Stimulated activated CD8-positive, alpha-beta memory T cell treated with anti-CD3 and anti-CD28 coated beads, Interleukin-7, amount 100 ng/mL, for 24 hours (primary cell): ENCODE measurements around the gene PLAAT4.
"Not testable (repeated sequence)": the region's sequence is repeated elsewhere in the genome, so short reads cannot be mapped to it uniquely, and the experiment has no call there.

Source experiments
- DNase-seq: peaks from one replicate; pipeline ENCODE4 v3.0.0-alpha.2; 2020; ENCODE audit warnings: low read depth

The PLAAT4 gene

DNA sequence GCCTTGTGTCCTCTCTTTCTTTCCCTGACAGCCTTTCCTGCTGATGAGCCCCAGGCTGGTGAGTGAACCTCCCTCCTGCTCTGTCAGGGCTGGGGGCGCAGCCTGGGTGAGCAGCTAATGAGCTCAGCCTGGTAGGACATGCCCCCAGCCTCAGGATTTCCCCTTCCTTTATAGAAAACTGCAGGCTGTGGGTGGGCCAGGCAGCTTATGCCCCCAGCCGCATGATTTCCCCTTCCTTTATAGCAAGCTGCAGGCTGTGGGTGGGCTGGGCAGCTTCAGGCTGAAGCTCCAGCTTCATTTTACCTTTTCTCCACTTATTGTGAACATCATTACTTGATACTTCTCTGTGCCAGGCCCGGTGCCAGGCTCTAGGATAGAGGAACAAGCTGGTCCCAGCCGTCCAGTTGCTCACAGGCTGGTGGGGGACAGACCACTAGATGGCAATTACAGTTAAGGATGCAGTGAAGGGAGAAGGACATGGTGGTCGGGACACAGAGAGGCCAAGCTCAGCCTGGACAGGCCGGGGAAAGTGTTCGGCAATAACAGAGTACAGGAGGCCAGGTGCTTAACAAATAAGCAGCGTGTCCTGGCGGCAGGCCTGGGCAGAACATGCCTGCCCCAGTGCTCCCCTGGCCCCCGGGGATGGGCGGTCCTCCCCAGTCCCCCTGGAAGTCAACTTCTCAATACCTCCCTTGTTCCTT, 25.4 kb upstream of the PLAAT4 start:
- no peak for DNase-seq

DNA sequence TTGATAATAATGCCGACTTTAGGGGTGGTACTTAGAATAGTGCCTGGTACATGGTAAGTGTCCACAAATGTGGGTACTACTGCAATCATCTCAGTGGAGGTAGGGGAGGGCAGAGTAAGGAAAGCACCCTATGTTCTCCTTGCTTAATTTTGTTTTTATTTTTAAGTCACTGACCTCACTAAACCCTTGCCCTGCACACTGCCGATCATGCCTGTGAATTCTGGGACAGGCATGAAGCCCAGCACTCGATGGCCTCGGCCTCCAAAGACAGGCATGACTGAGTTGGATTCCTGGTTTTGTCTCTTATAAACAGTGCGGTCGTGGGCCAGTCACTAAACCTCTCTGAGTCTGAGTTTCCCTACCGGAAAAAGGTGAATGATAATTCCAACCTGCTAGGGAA, 23.8 kb upstream of the PLAAT4 start:
- DNase-seq = no peak

DNA sequence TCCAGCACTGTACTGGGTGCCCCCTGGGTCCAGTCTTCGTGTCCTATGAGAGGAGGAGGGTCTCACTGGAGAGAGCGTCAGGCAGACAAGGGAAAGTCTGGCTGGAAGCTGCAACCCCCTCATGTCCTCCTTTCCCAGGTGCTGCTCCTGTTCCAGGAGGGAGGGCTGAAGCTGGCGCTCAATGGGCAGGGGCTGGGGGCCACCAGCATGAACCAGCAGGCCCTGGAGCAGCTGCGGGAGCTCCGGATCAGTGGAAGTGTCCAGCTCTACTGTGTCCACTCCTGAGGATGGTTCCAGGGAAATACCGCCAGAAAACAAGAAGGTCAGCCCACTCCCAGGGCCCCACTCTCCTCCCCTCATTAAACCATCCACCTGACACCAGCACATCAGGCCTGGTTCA, 20.5 kb upstream of the PLAAT4 start:
- no peak for DNase-seq

DNA sequence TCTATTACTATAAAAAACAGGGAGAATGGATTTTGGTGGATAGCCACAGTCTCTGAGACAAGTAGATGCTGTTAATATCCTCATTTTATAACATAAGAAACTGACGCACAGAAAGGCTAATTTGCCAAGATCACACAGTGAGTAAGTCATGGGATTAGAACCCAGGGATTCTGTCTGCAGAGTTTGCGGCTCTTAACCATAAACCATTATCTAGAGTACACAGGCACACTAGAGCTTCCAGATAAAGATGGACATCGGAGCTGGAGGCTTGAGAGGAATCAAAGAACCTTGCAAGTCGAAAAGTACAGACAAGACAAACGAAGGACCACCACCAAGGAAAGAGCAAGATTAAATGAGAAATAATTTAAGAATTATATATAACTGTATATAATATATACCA, 19.5 kb upstream of the PLAAT4 start:
- no peak for DNase-seq

DNA sequence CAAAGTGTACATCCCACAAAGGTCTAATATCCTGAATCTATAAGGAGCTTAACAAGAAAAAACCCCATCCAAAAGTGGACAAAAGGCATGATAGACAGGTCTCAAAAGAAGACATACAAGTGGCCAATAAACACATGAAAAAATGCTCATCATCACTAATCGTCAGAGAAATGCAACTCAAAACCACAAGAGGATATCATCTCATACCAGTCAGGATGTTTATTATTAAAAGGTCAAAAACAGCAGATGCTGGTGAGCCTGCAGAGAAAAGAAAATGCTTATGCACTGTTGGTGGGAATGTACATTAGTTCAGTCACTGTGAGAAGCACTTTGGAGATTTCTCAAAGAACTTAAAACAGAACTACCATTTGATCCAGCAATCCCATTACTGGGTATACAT, 18.1 kb upstream of the PLAAT4 start:
- DNase-seq = no peak

DNA sequence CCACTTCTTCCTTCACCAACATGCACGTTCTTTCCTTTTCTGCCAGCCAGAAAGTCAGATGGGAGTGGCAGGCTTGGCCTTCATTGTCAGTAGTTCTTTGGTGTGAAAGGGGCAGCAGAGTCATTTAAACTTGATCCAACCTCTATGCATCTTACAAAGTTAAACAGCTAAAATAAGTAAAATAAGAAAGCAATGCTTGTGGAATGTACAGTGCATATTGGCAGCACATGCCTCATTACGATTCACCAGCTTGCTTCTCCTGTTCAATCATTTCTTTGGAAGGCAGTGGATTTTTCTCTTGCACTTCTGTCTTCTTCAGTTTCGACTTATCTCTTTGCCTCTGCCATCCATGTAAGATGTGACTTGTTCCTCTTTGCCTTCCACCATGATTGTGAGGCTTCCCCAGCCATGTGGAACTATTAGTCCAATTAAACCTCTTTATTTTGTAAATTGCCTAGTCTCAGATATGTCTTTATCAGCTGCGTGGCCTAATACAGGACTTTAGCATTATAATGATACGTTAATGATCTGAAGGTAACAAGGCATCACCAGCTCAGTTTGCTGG, 15.9 kb upstream of the PLAAT4 start:
- no peak for DNase-seq

DNA sequence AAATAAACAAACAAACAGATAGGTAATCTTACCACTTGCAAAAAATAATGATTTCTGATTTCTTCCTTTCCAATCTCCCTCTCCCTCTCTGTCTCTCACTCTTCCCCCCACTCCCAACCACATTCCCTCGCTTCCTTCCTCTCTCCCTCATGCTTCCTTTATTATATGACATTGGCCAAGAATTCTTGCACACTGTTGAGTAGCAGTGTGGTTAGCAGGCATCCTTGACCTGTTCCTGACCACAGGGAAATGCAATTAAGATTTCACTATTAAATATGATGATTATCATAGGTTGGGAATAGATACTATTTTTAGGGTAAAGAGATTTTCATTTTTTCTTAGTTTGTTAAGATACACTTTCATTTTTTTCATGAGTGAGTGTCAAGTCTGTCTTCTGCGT, 14.7 kb upstream of the PLAAT4 start:
- DNase-seq = no peak

DNA sequence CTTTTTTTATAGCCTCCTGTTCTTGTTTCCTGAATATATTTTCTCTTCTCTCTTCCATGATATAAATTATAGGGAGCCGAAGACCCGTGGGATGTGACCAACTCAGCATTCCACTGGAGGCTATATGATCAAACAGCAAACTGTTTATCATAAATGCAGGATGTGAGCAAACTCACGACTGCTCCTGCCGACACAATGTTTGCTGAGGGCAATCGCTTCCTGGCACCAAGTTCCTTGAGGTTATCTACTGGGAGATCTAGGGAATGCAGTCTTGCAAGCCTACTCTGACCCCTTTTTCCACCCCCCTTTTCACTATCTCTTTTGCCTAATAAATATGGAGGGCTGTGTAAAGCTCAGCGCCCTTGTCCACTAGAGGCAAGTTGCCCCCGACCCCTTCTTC, 13.5 kb upstream of the PLAAT4 start:
- no peak for DNase-seq

DNA sequence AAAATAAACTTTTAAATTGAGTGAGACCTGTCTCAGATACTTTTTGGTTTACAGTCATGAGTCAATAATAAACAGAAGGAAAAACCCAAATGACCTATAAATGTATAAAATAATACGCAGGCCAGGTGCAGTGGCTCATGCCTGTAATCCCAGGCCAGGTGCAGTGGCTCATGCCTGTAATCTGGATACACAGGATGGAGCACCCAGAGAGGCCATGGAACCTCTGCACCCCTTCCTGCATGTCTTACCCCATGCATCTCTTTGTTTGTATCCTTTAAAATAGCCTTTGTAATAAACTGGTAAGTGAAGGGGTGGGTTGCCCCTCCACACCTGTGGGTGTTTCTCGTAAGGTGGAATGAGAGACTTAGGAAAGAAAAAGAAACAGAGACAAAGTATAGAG, 8.9 kb upstream of the PLAAT4 start:
- no peak for DNase-seq

DNA sequence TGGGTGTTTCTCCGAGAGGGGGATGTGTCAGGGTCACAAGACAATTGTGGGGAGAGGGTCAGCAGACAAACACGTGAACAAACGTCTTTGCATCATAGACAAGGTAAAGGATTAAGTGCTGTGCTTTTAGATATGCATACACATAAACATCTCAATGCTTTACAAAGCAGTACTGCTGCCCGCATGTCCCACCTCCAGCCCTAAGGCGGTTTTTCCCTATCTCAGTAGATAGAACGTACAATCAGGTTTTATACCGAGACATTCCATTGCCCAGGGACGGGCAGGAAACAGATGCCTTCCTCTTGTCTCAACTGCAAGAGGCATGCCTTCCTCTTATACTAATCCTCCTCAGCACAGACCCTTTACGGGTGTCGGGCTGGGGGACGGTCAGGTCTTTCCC, 8.5 kb upstream of the PLAAT4 start:
- DNase-seq = not testable (repeated sequence)

DNA sequence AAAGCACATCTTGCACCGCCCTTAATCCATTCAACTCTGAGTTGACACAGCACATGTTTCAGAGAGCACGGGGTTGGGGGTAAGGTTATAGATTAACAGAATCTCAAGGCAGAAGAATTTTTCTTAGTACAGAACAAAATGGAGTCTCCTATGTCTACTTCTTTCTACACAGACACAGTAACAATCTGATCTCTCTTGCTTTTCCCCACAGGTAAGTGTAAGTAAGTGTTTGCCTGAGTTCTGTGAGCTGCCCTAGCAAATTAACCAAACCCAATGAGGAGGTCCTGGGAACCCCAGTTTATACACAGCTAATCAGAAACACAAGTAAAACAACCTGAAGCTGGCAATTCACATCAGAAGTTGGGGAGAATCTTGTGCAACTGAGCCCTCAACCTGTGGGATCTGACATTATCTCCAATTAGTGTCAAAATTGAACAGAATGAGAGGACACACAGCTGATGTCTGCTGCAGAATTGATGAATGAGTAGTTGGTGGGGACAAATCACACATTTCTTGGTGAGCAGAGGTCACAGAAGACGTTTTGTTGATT, 7.8 kb upstream of the PLAAT4 start:
- not testable (repeated sequence) for DNase-seq

DNA sequence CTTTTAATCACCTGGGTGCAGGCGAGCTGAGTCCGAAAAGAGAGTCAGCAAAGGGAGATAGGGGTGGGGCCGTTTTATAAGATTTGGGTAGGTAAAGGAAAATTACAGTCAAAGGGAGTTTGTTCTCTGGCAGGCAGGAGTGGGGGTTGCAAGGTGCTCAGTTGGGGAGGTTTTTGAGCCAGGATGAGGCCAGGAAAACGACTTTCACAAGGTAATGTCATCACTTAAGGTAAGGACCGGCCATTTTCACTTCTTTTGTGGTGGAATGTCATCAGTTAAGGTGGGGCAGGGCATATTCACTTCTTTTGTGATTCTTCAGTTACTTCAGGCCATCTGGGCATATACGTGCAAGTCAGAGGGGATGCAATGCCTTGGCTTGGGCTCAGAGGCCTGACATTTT, 7.2 kb upstream of the PLAAT4 start:
- DNase-seq = not testable (repeated sequence)

DNA sequence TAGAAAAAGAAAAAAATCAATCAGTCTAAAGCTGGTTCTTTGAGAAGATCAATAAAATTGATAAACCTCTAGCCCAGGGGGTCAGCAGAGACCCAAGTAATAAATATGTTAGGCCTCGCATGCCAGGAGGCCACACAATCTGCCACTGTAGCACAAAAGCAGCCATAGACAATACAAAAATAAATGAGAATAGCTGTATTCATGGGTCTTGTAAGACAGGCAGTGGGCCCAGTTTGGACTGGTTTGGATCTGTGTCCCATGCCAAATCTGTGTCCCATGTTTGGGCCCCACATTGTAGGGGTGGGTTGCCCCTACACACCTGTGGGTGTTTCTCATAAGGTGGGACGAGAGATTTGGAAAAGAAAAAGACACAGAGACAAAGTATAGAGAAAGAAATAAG, 6.6 kb upstream of the PLAAT4 start:
- no peak for DNase-seq

DNA sequence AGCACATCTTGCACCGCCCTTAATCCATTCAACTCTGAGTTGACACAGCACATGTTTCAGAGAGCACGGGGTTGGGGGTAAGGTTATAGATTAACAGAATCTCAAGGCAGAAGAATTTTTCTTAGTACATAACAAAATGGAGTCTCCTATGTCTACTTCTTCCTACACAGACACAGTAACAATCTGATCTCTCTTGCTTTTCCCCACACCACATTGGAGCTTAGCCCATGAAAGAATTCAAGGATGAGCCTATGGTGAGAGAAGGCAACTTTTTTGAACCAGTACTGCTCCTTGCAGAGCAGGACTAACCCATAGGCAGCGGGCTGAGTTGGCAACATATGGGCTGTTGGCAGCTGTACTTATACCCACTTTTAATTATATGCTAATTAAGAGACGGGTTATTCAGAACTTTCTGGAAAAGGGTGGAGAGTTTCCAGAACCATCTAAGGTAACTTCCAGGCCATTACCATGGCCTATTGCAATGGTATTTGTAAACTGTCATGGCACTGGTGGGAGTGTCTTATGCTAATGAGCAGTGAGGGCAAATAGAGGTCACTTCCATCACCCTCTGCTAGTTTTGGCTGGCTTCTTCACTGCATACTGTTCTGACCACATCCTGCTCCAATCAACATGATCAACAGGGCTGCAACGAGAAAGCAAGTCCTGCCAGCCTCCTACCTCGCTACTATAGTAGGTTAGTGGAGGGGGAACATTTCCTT, 5.4 kb upstream of the PLAAT4 start:
- DNase-seq = not testable (repeated sequence)

DNA sequence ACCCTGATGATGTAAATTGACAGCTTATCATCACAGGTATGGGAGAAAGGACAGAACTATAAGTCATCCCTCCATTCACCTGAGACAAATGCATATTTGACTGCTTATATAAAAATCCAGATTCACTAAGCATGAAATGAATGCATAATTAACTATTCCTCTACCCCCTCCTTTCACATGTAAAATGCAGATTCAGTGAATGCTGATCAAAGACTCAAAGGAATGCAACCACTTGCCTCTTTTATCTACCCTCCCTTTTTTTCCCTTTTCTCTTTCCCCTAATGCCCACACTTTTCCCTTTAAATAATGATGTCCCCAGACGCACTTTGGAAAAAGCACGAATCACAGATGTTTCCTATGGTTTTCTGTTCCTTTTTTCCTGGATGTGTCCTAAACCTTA, 4.5 kb upstream of the PLAAT4 start:
- DNase-seq = no peak

DNA sequence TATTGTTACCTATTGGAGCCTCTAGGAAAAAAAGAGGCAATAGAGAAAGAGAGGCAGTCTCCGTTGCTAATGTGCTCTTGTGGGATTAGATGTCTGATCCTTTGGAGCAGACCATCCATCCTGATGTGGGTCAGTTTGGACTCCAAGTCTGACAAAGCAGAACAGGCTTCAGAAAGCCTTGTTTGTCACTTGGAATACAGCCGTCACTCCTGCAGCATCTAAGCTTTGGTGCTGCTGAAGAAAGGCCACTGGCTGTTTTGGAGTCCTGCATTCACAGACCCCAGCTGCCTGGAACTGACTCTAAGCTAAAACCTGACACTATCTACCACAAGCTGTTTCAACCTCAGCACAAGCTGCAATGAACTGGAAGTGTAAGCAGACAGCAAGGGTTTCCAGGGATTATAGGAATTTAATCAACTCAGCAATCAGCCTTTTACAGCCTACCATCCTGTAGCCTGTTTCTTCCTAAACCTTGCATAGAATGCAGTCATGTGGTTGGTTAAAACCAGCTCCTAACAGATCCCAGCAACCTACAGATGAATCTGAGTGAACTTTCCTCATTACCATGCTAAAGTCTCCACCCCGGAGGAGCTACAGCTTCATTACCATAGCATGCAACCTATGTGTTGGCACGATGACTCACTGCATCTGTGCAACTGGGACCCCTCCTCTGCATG, 3.7 kb upstream of the PLAAT4 start:
- DNase-seq = no peak

DNA sequence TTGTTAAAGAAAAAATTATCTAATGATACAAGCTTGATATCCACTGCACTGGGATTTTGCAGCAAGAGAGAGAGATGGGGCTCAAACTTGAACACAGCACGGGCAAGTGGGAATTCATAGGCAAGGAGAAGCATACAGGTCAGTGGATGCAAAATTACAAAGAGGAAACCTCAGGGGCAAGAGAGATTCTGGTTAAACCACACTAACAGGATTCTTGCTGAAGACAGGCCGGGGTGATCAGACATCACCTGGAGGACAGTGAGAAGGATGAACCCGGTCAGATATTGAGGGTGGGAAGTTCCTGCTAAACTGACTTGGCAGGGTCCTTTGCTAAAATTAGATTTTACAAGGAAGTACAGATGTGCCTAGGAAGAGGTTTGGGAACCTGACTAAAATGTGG, 2.5 kb upstream of the PLAAT4 start:
- no peak for DNase-seq

DNA sequence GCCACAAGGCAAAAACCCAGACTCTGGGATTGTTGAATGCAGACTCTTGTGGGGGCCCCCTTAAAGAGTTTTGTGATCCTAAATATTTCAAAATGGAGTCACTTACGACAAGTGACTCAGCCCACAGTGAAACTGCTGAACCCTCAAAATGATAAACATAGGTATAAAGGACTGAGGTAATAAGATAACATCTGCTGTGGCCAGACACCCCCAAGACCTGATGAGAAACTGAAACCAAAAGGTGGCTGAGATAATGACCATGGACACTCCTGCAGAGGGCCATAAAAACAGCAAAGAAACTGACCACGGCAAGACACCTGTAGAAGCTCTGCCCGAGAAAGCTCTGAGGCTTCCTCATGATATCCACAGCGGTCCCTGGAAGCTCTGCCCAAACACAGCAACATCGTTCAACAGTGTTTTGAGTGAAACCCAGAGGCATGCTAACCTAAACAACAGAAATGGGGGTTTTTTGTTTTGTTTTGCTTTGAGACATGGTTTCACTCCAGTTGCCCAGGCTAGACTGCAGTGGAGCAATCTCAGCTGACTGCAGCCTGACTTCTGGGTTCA, 1.6 kb upstream of the PLAAT4 start:
- DNase-seq = no peak

DNA sequence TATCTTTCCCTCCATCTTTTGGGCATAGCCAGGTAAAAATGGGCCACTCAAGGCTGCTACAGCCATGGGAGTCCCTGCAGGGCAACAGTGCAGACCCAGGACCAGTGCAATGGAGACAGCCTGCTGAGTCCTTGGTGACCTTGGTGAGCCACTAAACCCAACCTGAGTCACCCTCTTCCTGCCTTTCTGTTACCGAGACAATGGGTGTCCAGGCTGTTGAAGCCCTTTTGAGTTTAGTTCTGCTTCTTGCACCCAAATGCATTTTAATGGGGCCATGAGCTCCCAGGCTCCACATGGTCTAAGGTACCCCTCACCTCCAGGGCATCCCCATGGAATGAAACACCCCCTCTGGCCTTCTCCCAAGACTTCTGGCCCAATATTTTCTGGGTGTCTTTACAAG, 874 bp upstream of the PLAAT4 start:
- no peak for DNase-seq

DNA sequence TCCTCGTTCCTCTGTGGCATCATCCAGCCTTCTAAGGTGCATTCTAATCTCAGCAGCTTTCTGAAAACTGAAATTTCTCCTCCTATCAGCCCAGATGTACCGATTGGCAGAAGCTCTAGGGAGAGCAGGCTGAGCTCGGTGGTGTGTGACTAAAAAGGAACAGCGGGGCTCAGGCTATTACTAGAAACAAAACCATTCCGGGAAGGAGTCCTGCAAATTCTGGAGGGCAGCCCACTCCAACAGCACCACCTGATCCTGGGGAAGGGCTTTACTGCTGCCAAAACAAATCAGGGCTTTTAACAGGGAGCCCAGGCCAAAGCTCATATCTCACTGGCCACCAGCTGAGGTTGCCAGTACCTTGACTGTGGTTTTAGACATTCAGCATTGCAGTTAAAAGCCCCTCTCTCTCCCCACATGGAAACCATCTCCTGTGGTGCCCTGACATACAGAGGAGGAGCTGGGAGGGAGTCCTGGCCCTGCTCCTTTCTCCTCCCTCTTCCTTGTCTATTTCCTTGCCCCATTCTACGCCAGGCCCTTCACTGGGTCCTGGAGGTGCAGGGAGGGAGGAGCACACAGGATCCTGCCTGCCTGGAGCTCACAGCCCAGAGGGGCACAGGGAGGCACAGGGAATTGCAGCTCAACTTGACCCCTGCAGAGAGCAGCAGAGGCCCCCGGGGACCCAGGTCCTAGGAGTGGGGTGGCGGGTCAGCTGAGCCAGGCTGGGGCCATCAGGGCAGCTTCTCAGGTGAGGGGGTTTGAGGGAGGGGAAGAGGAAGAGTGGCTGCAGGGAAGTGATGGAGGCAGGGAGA, 889 bp downstream of the PLAAT4 start:
- no peak for DNase-seq

DNA sequence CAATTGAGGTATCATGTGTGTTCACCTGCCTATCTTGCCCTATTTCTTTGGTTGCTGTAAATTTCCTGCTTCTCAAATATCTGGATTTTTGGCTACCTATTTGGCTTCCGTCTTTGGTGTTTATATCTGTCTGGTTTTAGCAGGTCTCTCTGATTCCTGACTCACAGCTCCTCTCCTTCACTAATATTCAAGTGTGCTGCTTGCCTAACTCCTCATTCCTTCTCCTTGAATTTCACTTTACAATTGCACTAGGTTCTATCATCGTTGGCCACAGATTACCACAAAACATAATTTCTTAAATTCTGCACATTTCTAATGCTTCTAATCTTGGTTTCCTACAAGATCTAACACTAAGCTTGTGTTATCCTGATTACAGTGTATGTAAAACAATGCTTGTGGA, 5.9 kb downstream of the PLAAT4 start:
- DNase-seq = not testable (repeated sequence)

DNA sequence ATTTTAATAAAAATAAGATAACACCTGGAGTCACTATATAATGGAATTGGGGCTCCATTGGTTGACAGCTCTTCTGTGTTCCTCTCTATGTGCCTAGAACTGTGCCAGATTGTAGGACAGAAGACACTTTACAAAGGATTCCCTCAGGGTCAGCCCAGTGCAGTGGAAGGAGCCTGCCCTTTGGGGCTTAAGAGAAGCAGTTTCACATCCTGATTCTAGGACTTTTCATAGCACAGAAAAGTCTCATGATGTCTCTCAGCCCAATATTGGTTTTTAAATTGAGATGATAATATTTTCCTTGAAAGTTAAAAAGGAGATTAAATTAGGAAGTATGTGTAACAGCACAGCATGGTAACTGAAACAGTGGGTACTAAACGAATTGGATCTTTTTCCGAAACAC, 7.1 kb downstream of the PLAAT4 start:
- DNase-seq = no peak
